ENCODE data around the gene DTX3L. TPM values are rescaled to one million over a fixed set of nuclear protein-coding genes. Genes with fewer than 3 reads are reported as not detected.

The DTX3L gene
- total and polyA plus RNA-seq, 2 of the 8 experiments (the other 6 are each of a cell fraction or from before 2014, with no cell fraction given): 1.7 to 11.3 TPM

DNA sequence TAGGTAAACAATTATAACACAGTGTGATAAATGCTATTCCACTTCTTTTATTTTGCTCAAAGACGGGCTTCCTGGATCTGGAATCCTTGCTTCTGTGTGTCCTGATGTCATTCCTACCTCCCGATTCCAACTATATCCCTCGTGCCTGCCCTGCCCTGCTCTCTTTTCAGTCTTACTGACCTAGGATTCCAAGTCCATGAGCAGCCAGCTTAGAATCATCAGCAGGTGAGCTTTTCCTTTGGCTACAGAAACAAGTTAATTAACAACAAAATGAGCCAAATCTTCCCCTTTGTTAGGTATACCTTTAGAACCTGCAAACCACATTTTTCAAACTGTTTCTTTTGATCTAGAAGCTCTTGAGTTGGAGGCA, 27.5 kb upstream of the DTX3L start:
- Histone ChIP-seq H3K23ac (ENCODE audit: insufficient read length) (no peak overlapping the region), H3K9ac (replicated peaks in 1 of 4; ENCODE audit: extremely low read depth in 1 of 4, low read depth in 3 of 4, low read length in 3 of 4) (no peak overlapping the region), H4K20me1 (replicated peaks in 1 of 2; ENCODE audit: control insufficient read depth in 1 of 2, insufficient read depth in 2 of 2, low read length in 2 of 2) (no peaks in the 10 kb centered on the region), H2AFZ (ENCODE audit: low read length) (no peak overlapping the region), H3K36me3 (ENCODE audit: control insufficient read depth in 2 of 4, insufficient read depth in 4 of 4, low read length in 3 of 4) (no peaks in the 10 kb centered on the region), H3K14ac (ENCODE audit: insufficient read length) (no peak overlapping the region), H3K18ac (ENCODE audit: extremely low read depth, low read length) (no peak overlapping the region), H3K23me2 (ENCODE audit: low read depth, low read length) (no peaks in the 10 kb centered on the region), H3K4me1 (replicated peaks in 1 of 4; ENCODE audit: control insufficient read depth in 3 of 4, insufficient read depth in 4 of 4, low read length in 3 of 4) (peaks cover 0 to 7% (median 2%) of the 10 kb centered on the region in 4 experiments; a peak in 3 of 7 replicates), H2BK15ac (ENCODE audit: low read length) (no peak overlapping the region), H3K56ac (replicated peaks; ENCODE audit: insufficient read length, low read depth, low read length) (no peak overlapping the region), H2AK5ac (ENCODE audit: low read depth, low read length) (no peak overlapping the region), H2BK120ac (replicated peaks; ENCODE audit: low read depth, low read length) (no peak overlapping the region), H3K27ac (ENCODE audit: low read depth, low read length) (no peak overlapping the region), H4K8ac (ENCODE audit: extremely low read depth, insufficient read depth, low read length) (no peak overlapping the region), H4K5ac (ENCODE audit: insufficient read length, low read depth, low read length) (no peak overlapping the region), H2BK5ac (ENCODE audit: low read depth, low read length) (no peak overlapping the region), H3K79me2 (ENCODE audit: control insufficient read depth in 1 of 2, insufficient read depth in 2 of 2, low read length in 2 of 2) (no peaks in the 10 kb centered on the region), H3K79me1 (ENCODE audit: low read depth, low read length) (no peaks in the 10 kb centered on the region), H3K4me3 (ENCODE audit: extremely low read depth in 1 of 4, insufficient read depth in 2 of 4, low read depth in 3 of 4, low read length in 4 of 4) (peak overlapping the region in 1 of 4 experiments; percentile 10; a peak in 1 of 8 replicates), H4K91ac (replicated peaks; ENCODE audit: insufficient read length, low read length) (no peak overlapping the region), H3K9me3 (ENCODE audit: insufficient read depth in 2 of 2, low read depth in 1 of 2, low read length in 1 of 2) (no peaks in the 10 kb centered on the region; a peak in 1 of 4 replicates), H2BK20ac (ENCODE audit: low read length) (no peak overlapping the region), H3K27me3 (replicated peaks in 1 of 4; ENCODE audit: control insufficient read depth in 3 of 4, extremely low read depth in 1 of 4, insufficient read depth in 3 of 4, low read length in 3 of 4) (no peaks in the 10 kb centered on the region), H2BK12ac (ENCODE audit: low read depth, low read length) (no peak overlapping the region), H3K4ac (replicated peaks; ENCODE audit: insufficient read length, low read depth, low read length) (no peak overlapping the region), H3K4me2 (ENCODE audit: insufficient read depth in 1 of 2, low read depth in 2 of 2, low read length in 2 of 2) (peak overlapping the region; percentile 22 to 33; a peak in 2 of 4 replicates)
- no peak for TF ChIP-seq SRF (IDR thresholded peaks at IDR 0.05; ENCODE audit: low read depth, low read length)
- no peak for TF ChIP-seq ZNF274 (IDR thresholded peaks at IDR 0.05; ENCODE audit: borderline replicate concordance, extremely low read depth, low read length)
- TF ChIP-seq, protein P1, sequence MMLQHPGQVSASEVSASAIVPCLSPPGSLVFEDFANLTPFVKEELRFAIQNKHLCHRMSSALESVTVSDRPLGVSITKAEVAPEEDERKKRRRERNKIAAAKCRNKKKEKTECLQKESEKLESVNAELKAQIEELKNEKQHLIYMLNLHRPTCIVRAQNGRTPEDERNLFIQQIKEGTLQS (IDR thresholded peaks at IDR 0.05; ENCODE audit: insufficient read depth, low read depth, low read length): no peak
- no peak for TF ChIP-seq BCL11A (IDR thresholded peaks at IDR 0.05; ENCODE audit: low read depth in 2 of 2, low read length in 2 of 2)
- no peak for TF ChIP-seq SIX5 (IDR thresholded peaks at IDR 0.05; ENCODE audit: low read depth, low read length)
- TF ChIP-seq, protein P2, sequence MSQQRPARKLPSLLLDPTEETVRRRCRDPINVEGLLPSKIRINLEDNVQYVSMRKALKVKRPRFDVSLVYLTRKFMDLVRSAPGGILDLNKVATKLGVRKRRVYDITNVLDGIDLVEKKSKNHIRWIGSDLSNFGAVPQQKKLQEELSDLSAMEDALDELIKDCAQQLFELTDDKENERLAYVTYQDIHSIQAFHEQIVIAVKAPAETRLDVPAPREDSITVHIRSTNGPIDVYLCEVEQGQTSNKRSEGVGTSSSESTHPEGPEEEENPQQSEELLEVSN (IDR thresholded peaks at IDR 0.05): no peak
- no peak for TF ChIP-seq CBX8 (IDR thresholded peaks at IDR 0.05; ENCODE audit: borderline replicate concordance, low read depth, low read length)
- TF ChIP-seq SIN3A (conservative IDR thresholded peaks at IDR 0.05 in 1 of 2, IDR thresholded peaks at IDR 0.05 in 1 of 2; ENCODE audit: low read depth in 1 of 2, low read length in 2 of 2): no peak
- TF ChIP-seq, protein P3, sequence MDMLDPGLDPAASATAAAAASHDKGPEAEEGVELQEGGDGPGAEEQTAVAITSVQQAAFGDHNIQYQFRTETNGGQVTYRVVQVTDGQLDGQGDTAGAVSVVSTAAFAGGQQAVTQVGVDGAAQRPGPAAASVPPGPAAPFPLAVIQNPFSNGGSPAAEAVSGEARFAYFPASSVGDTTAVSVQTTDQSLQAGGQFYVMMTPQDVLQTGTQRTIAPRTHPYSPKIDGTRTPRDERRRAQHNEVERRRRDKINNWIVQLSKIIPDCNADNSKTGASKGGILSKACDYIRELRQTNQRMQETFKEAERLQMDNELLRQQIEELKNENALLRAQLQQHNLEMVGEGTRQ (IDR thresholded peaks at IDR 0.05; ENCODE audit: low read length): no peak
- TF ChIP-seq ASH2L (IDR thresholded peaks at IDR 0.05; ENCODE audit: low read length): no peak
- TF ChIP-seq FOSL1 (IDR thresholded peaks at IDR 0.05; ENCODE audit: insufficient read depth, low read depth, low read length): no peak
- no peak for TF ChIP-seq BACH1 (IDR thresholded peaks at IDR 0.05; ENCODE audit: low read length)
- ChIA-PET CTCF (ENCODE audit: partially characterized antibody) (interaction anchor here (1.4 to 2.4 kb wide), 4 partner anchors 14 to 143 kb away, joined by 3 to 6 read pairs (median 4); no protein-coding TSS in a partner anchor), POLR2A (ENCODE audit: partially characterized antibody) (interaction anchor here (1.6 kb wide), 1 partner anchor 21 kb away, joined by 7 read pairs; the partner anchor contains the start of gene KPNA1)
- 57% methylated on average over 3 of the region's 3 CpGs; no CpG with 5 or more reads in 1 of the 2 experiments for WGBS, 2 experiments (ENCODE audit: extremely low coverage in 1 of 2, insufficient coverage in 1 of 2, insufficient read length in 1 of 2, insufficient replicate concordance in 2 of 2, low coverage in 1 of 2, low lambda C conversion rate in 2 of 2, missing lambda C conversion rate in 1 of 2)
- DNase-seq (ENCODE audit: low read depth in 1 of 2, low spot score in 2 of 2) (no peak), FAIRE-seq (peak; percentile 90)
